ENCODE data around the gene PCSK4. TPM values are rescaled to one million over a fixed set of nuclear protein-coding genes. Genes with fewer than 3 reads are reported as not detected.
A peak's percentile ranks its signal among the peaks of the same experiment; 100 is the strongest.
"Not testable (repeated sequence)": the region's sequence is repeated elsewhere in the genome, so short reads cannot be mapped to it uniquely, and the experiment has no call there.

PCSK4 gene
- total RNA-seq, 2 experiments from 2014 or later: 1.5 to 2.7 TPM

GRCh38 chr19:1507763-1508506 is 17.8 kb upstream of the PCSK4 start:
- Mint-ChIP-seq H3K27ac (peak overlapping the region; percentile 74), H3K36me3 (no peaks in the 10 kb centered on the region), H3K27me3 (peaks cover 11% of the 10 kb centered on the region), H3K4me1 (ENCODE audit: low read depth) (peaks cover 13% of the 10 kb centered on the region), H3K9me3 (no peaks in the 10 kb centered on the region), H3K4me3 (peak overlapping the region; percentile 74)
- intact Hi-C loops (cut with micrococcal nuclease): loop anchor here (2.0 kb wide), 1 partner anchor 17 kb away; the partner anchor contains the start of genes PCSK4 and REEP6
- POLR2A ChIA-PET: no interaction called here
- DNase-seq: peak; percentile 93
- CTCF ChIA-PET: no interaction called here

GRCh38 chr19:1507192-1507660 is 17.1 kb upstream of the PCSK4 start:
- Mint-ChIP-seq H3K4me3 (no peak overlapping the region), H3K36me3 (no peaks in the 10 kb centered on the region), H3K27me3 (peaks cover 13% of the 10 kb centered on the region), H3K27ac (no peak overlapping the region), H3K9me3 (no peaks in the 10 kb centered on the region), H3K4me1 (ENCODE audit: low read depth) (peaks cover 15% of the 10 kb centered on the region)
- POLR2A ChIA-PET: no interaction called here
- intact Hi-C loops (cut with micrococcal nuclease): loop anchor here (2.0 kb wide), 1 partner anchor 16 kb away; the partner anchor contains the start of genes PCSK4 and REEP6
- no peak for DNase-seq
- CTCF ChIA-PET: no interaction called here

- POLR2A ChIA-PET: interaction anchor here (0.5 kb wide), 1 partner anchor 65 kb away, joined by 5 read pairs; no protein-coding TSS in a partner anchor
- Mint-ChIP-seq H3K27ac (no peak overlapping the region), H3K36me3 (no peaks in the 10 kb centered on the region), H3K9me3 (no peaks in the 10 kb centered on the region), H3K27me3 (peaks cover 13% of the 10 kb centered on the region), H3K4me1 (ENCODE audit: low read depth) (peaks cover 14% of the 10 kb centered on the region), H3K4me3 (no peak overlapping the region)
- intact Hi-C loops (cut with micrococcal nuclease): loop anchor here (2.0 kb wide), 1 partner anchor 15 kb away; the partner anchor contains the start of genes PCSK4 and REEP6
- CTCF ChIA-PET: interaction anchor here (0.9 kb wide), 1 partner anchor 826 kb away, joined by 3 read pairs; no protein-coding TSS in a partner anchor
- no peak for DNase-seq
Observed at GRCh38 chr19:1505991-1506881, 16.1 kb upstream of the PCSK4 start.

GRCh38 chr19:1505012-1505411 is 14.9 kb upstream of the PCSK4 start:
- Mint-ChIP-seq H3K4me3 (no peak overlapping the region), H3K27me3 (peaks cover 13% of the 10 kb centered on the region), H3K27ac (no peak overlapping the region), H3K4me1 (ENCODE audit: low read depth) (peaks cover 14% of the 10 kb centered on the region), H3K36me3 (no peaks in the 10 kb centered on the region), H3K9me3 (no peaks in the 10 kb centered on the region)
- CTCF ChIA-PET: interaction anchor here (0.7 to 0.9 kb wide), 2 partner anchors 262 to 827 kb away, joined by 3 read pairs; no protein-coding TSS in a partner anchor
- DNase-seq: no peak
- POLR2A ChIA-PET: no interaction called here
- intact Hi-C loops (cut with micrococcal nuclease): no loop called here

GRCh38 chr19:1503925-1504773 is 14.0 kb upstream of the PCSK4 start:
- no peak for DNase-seq
- Mint-ChIP-seq H3K27me3 (peaks cover 13% of the 10 kb centered on the region), H3K27ac (no peak overlapping the region), H3K9me3 (no peaks in the 10 kb centered on the region), H3K4me3 (no peak overlapping the region), H3K4me1 (ENCODE audit: low read depth) (peaks cover 14% of the 10 kb centered on the region), H3K36me3 (no peaks in the 10 kb centered on the region)
- ChIA-PET POLR2A (no interaction called here), CTCF (interaction anchor here (0.6 kb wide), 2 partner anchors 46 to 625 kb away, joined by 3 to 4 read pairs; no protein-coding TSS in a partner anchor)
- intact Hi-C loops (cut with micrococcal nuclease): no loop called here

GRCh38 chr19:1503089-1503924 is 13.2 kb upstream of the PCSK4 start:
- no peak overlapping the region for H3K4me3 Mint-ChIP-seq
- ChIA-PET CTCF (interaction anchor here (0.6 to 2.4 kb wide), 5 partner anchors 12 to 624 kb away, joined by 3 to 14 read pairs (median 4); partner anchors contain the start of gene REEP6), POLR2A (no interaction called here)
- DNase-seq: peak; percentile 83
- no peak overlapping the region for H3K27ac Mint-ChIP-seq
- H3K27me3 Mint-ChIP-seq: peaks cover 13% of the 10 kb centered on the region
- no peaks in the 10 kb centered on the region for H3K36me3 Mint-ChIP-seq
- no peaks in the 10 kb centered on the region for H3K9me3 Mint-ChIP-seq
- intact Hi-C loops (cut with micrococcal nuclease): no loop called here
- peaks cover 12% of the 10 kb centered on the region for H3K4me1 Mint-ChIP-seq (ENCODE audit: low read depth)

- Mint-ChIP-seq H3K4me3 (no peak overlapping the region), H3K36me3 (no peaks in the 10 kb centered on the region), H3K9me3 (no peaks in the 10 kb centered on the region), H3K27ac (no peak overlapping the region), H3K27me3 (peaks cover 13% of the 10 kb centered on the region), H3K4me1 (ENCODE audit: low read depth) (peaks cover 8% of the 10 kb centered on the region)
- CTCF ChIA-PET: interaction anchor here (1.2 to 2.4 kb wide), 3 partner anchors 11 to 200 kb away, joined by 3 to 14 read pairs (median 4); partner anchors contain the start of gene REEP6
- intact Hi-C loops (cut with micrococcal nuclease): no loop called here
- no peak for DNase-seq
- POLR2A ChIA-PET: no interaction called here
Observed at GRCh38 chr19:1502433-1503088, 12.4 kb upstream of the PCSK4 start.

GRCh38 chr19:1501200-1501595 is 11.0 kb upstream of the PCSK4 start:
- DNase-seq: no peak
- H3K36me3 Mint-ChIP-seq: no peaks in the 10 kb centered on the region
- H3K4me1 Mint-ChIP-seq (ENCODE audit: low read depth): peaks cover 7% of the 10 kb centered on the region
- POLR2A ChIA-PET: no interaction called here
- no peak overlapping the region for H3K4me3 Mint-ChIP-seq
- intact Hi-C loops (cut with micrococcal nuclease): no loop called here
- no peaks in the 10 kb centered on the region for H3K9me3 Mint-ChIP-seq
- no peak overlapping the region for H3K27ac Mint-ChIP-seq
- CTCF ChIA-PET: interaction anchor here (2.4 kb wide), 1 partner anchor 10 kb away, joined by 14 read pairs; the partner anchor contains the start of gene REEP6
- peaks cover 13% of the 10 kb centered on the region for H3K27me3 Mint-ChIP-seq

- DNase-seq; H3K9me3 Mint-ChIP-seq; H3K36me3 Mint-ChIP-seq; CTCF ChIA-PET; H3K27me3 Mint-ChIP-seq; intact Hi-C loops (cut with micrococcal nuclease); POLR2A ChIA-PET; H3K4me1 Mint-ChIP-seq (ENCODE audit: low read depth); H3K4me3 Mint-ChIP-seq; H3K27ac Mint-ChIP-seq: not testable (repeated sequence)
Observed at GRCh38 chr19:1499231-1499630, 9.1 kb upstream of the PCSK4 start.

- Mint-ChIP-seq H3K27me3 (peaks cover 2% of the 10 kb centered on the region), H3K9me3 (no peaks in the 10 kb centered on the region), H3K4me3 (no peak overlapping the region), H3K36me3 (no peaks in the 10 kb centered on the region), H3K4me1 (ENCODE audit: low read depth) (peaks cover 2% of the 10 kb centered on the region), H3K27ac (no peak overlapping the region)
- ChIA-PET CTCF (no interaction called here), POLR2A (no interaction called here)
- DNase-seq: no peak
- intact Hi-C loops (cut with micrococcal nuclease): no loop called here
Observed at GRCh38 chr19:1497578-1498235, 7.6 kb upstream of the PCSK4 start.
